Dedifferentiated amniotic fluid mesenchymal stem cell (primary cell): ENCODE results near the gene GPX4.

Source experiments
- DNase-seq: peaks from one replicate; pipeline ENCODE4 v3.0.0-alpha.2; 2016; ENCODE audit errors: extremely low spot score

GPX4 gene

GRCh38 chr19:1102407-1103131, 1.2 kb upstream of the GPX4 start:
- peak; percentile 97 for DNase-seq

GRCh38 chr19:1103132-1103707, 574 bp upstream of the GPX4 start:
- DNase-seq: no peak

DNA sequence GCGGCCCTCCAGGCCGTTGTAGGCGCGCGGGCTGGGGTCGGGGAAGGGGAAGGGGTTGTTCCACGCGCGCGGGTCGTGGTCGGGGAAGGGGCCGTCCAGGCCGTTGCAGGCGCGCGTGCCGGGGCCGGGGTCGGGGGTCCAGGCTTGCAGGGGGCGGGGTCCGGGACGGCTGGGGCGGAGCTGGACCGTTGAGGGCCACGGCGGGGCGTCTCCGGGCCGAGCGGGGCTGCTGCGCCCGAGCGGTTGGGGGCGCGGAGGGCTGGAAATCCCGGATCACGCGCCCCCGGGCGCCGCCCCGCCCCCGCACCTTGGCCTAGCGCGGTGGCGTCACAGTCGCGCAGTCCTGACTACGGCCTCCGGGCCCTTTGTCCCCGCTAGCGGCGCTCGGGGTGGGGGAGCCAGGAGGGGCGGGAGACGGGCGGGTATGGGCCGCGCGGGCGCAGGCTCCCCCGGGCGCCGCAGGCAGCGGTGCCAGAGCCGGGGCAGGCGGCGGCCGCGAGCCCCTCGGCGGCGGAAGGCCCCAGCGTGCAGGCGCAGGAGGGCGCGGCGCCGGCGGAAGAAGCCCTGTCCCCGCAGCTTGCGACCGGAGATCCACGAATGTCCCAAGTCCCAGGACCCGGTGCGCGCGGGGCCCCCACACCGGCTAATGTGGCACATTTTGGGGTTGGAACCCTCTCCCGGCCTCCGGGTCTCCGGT, 665 bp downstream of the GPX4 start:
- peak; percentile 33 for DNase-seq

GRCh38 chr19:1105008-1105872, 1.4 kb downstream of the GPX4 start:
- peak; percentile 16 for DNase-seq

DNA sequence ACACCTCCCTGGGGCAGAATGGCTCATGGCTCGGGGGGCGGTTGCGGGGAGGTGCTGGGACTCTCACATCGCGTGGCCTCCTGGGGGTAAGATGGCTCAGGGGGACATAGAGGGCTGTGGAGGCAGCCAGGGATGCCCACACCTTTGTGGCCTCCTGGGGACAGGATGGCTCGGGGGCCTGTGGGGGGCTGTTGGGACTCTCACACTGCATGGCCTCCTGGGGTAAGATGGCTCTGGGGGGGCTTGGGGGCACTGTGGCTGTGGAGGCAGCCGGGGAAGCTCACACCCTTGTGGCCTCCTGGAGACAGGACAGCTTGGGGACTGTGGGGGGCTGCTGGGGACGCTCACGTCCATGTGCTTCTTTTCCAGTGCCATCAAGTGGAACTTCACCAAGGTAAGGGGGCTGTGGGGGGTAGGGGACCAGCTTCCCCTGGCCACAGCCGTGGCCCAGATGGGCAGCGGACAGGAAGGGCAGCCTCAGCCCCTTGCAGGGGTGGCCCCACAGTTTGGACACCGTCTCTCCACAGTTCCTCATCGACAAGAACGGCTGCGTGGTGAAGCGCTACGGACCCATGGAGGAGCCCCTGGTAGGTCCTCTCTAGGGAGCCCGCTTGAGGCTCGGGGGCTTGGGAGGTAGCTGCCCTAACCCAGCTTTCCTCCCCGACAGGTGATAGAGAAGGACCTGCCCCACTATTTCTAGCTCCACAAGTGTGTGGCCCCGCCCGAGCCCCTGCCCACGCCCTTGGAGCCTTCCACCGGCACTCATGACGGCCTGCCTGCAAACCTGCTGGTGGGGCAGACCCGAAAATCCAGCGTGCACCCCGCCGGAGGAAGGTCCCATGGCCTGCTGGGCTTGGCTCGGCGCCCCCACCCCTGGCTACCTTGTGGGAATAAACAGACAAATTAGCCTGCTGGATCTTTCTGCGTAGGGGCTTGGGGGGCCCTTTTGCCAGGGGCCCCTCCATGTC, 2.4 kb downstream of the GPX4 start:
- no peak for DNase-seq

DNA sequence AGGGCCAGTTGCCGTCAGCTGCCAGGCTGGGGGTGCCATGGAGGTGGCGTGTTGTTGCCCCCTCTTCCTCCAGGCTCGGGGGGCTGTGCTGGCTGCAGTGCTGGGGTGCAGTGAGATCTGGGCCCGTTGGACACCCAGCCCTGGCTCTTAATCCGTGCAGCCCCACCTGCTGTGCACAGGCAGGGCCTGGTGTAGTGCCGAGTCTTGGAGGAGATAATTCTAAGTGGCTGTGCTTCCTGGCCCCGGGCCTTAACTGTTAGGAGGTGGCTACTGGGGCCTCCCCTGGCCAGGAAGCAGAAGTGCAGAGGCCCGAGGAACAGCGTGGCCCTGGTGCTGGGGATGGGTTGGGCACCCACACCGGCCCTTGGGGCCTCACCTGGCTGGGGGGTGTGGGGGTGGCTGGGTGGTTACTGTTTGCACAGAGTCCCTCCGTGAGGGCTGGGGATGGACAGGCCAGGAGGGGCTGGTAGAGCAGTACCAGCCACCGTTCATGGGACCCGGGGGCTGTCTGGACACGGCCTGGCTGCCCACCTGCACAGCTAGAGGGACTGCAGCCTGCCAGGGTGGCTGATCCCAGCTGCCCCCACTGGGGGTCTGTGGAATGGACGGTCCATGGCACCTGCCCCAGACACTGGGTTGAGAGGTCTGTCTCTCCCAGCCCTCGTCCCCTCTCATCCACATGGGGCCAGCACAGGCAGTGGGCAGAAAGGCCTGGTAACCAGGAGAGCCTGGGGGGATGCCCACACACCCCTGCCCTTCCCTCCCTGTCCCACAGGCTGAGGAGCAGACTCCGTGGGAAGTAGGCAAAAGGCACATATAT, 3.3 kb downstream of the GPX4 start:
- no peak for DNase-seq

DNA sequence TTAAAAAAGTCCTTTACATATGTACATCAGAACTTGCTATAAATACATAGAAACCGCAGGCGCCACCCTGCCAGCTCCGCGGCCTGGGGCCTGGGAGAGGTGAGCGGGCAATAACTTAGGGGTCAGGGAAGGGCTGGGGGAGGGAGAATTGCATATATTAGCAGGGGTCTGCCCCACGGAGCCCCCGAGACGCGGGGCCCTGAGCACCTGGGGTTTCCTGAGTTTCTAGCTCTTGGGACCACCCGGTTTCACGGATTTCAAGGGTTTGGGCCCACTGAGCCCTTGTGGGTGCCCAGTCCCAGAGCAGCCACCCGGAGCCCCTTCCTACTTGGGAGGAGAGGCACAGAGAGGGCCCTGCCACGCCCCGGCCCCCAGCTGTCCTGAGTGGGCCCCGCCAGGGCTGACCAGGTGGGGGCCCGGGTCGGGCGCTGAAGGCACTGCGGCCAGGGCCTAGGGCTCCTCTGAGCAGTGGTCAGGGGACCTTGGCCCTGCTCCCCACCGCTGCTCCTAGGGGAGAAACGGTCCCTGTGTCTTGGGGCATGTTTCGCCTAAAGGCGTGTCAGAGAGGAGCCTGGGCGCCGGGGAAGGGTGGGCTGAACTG, 4.0 kb downstream of the GPX4 start:
- DNase-seq: no peak

DNA sequence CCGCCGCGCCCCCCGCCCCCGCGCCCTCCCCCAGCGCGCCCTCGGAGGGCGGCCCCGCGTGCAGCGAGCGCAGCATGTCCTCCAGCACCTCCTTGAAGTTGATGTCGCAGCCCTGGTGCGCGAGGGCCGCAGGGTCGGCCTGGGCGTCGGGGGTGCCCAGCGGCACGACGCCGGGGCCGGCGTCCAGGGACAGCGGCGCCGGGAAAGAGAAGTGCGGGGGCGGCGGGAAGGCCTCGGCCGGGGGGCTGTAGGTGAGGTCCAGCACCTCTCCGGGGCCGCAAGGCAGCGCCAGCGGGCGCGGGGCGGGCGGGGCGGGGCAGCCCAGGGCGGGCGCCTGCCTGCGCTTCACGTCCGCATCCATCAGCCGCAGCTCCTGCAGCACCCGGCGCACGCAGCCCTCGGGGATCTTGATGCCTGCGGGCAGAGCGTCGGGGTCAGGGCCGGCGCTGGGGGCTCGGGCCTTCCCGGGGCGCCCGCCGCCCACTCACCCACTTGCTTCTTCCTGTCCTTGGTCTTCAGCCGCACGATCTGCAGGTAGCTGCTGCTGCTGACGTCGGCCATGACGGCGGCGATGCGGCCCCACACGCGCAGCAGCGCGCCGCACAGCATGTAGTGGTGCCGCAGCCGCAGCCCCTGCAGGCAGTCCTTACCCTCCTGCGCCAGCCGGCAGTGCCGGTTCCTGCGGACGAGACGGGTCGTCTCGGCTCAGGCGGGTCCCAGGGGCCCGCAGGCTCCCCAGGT, 4.7 kb downstream of the GPX4 start:
- no peak for DNase-seq

DNA sequence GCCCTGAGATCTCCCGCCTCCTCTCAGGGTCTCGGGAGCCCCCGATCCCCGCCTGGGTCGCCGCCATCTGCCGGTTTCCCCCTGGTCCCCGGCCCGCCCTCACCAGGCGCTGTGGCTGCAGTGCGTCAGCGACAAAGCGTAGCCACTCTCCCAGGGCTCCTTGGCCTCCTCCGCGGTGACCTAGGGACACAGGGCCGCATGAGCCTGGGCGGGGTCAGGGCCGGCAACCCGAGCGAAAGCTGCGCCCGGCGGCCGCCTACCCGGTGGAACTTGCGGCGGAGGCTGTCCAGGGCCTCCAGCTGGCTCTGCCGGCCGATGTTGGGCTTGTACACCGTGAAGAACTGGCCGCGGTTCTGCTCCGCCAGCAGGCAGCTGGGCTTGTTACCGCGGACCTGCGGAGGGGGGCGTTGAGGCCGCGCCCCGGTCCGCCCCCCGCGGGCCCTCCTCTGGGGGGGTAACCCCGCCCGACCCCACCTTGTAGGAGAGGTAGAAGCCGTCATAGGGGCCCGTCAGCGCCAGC, 5.3 kb downstream of the GPX4 start:
- DNase-seq: no peak

- no peak for DNase-seq
Measured at GRCh38 chr19:1109697-1110671, 6.2 kb downstream of the GPX4 start.

- no peak for DNase-seq
Measured at GRCh38 chr19:1110809-1111640, 7.2 kb downstream of the GPX4 start.

DNA sequence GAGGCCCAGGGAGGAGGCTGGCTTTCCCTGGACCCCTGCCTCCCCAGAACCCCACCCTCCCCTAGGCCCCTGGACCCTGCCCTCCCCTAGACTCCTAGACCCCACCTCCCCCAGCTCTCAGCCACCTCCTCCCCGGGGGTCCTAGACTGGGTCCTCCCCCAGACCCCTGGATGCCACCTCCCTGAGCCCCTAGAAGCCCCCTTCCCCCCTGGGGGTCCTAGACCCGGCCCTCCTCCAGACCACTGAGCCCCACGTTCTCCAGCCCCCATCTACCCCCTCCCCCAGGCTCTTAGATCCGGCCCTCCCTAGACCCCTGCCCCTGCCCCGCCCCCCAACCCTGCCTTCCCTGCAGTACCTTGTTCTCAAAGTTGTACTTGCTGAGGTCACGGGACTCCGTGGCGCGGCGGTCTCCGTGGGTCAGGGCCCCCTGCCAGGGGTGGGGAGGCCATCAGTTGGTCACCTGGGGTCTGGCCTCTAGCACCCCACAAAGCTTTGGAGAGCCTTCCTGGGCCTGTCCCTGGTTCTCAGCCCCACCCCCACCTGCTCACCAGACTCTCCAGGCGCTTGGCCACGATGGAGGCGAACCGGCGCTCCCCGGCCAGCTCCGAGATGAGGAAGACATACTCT, 8.0 kb downstream of the GPX4 start:
- DNase-seq: no peak

GRCh38 chr19:1112268-1113029, 8.7 kb downstream of the GPX4 start:
- DNase-seq: no peak

- DNase-seq: peak; percentile 85
Measured at GRCh38 chr19:1113030-1113985, 9.5 kb downstream of the GPX4 start.
